HepG2 (cell line): ENCODE measurements around the gene CAMSAP2. TPM values are rescaled to one million over a fixed set of nuclear protein-coding genes. Genes with fewer than 3 reads are reported as not detected.

Source experiments
- CC2D1A ChIP-seq: sonication (generic); formaldehyde crosslinking; IDR thresholded peaks from 2 replicates; pipeline ENCODE4 v1.8.1; 2023; ENCODE audit warnings: mild to moderate bottlenecking, missing genetic modification reagents
- JUN ChIP-seq: sonication (generic); formaldehyde crosslinking; IDR thresholded peaks from 2 replicates; pipeline ENCODE4 v1.4.0; 2020; ENCODE audit warnings: mild to moderate bottlenecking, missing genetic modification reagents
- MLXIP ChIP-seq: sonication (generic); formaldehyde crosslinking; IDR thresholded peaks from 2 replicates; pipeline ENCODE4 v1.9.0; 2021; ENCODE audit warnings: missing genetic modification reagents, borderline replicate concordance
- NFKBIZ ChIP-seq: IDR thresholded peaks from 2 replicates; pipeline ENCODE4 v1.6.1; 2018; ENCODE audit warnings: missing genetic modification reagents, missing compliant biosample characterization
- NR1H2 ChIP-seq: sonication (generic); formaldehyde crosslinking; IDR thresholded peaks from 2 replicates; pipeline ENCODE4 v1.8.1; 2022; ENCODE audit warnings: low read depth, missing genetic modification reagents, borderline replicate concordance
- RARA ChIP-seq: IDR thresholded peaks from 2 replicates; pipeline ENCODE4 v1.6.1; 2016; ENCODE audit warnings: missing genetic modification reagents, missing compliant biosample characterization
- RORA ChIP-seq: sonication (generic); formaldehyde crosslinking; IDR thresholded peaks from 2 replicates; pipeline ENCODE4 v1.5.0; 2020; ENCODE audit warnings: mild to moderate bottlenecking, missing genetic modification reagents, moderate library complexity
- SAP130 ChIP-seq: IDR thresholded peaks from 2 replicates; pipeline ENCODE4 v1.6.1; 2016; ENCODE audit warnings: low read depth
- SYNCRIP ChIP-seq: fragments of 200-400 bp; formaldehyde crosslinking; IDR thresholded peaks from 2 replicates; pipeline ENCODE4 v1.6.1; 2018; ENCODE audit warnings: mild to moderate bottlenecking, low read depth, low read length; ENCODE audit not compliant: insufficient read depth
- polyA plus RNA-seq, 8 experiments: library from polyadenylated mRNA; depleted of rRNA in 3 of 8; stranded (reverse) in 7 of 8; unstranded in 1 of 8; fragments of >200 nt; fragmentation: Illumina TruSeq in 4 of 8; extraction: Trizol in 4 of 8; gene quantifications; 2 replicates each; pipeline versions ENCODE4 v1.2.1 to v1.2.3, GENCODE V29; 2011 to 2016; ENCODE audit warnings: low read depth in 4 of 8, missing spikeins in 1 of 8, mixed read lengths in 1 of 8; ENCODE audit not compliant: insufficient read depth in 1 of 8
- total RNA-seq, 5 experiments: library from RNA; depleted of rRNA; stranded (reverse); fragments of >200 nt; fragmentation: Illumina TruSeq; extraction: Trizol; gene quantifications; 2 replicates each; pipeline ENCODE4 v1.2.3, GENCODE V29; 2016; ENCODE audit warnings: low read depth in 1 of 5
- TF ChIP-seq, protein P1 (sequence below): sonication (generic); formaldehyde crosslinking; IDR thresholded peaks from 2 replicates; pipeline ENCODE4 v1.4.0; 2020; ENCODE audit warnings: mild to moderate bottlenecking, missing genetic modification reagents

The CAMSAP2 gene
- total and polyA plus RNA-seq, 2 of the 13 experiments (the other 11 are each of a cell fraction or from before 2014, with no cell fraction given) = 3.4 to 8.2 TPM

- TF ChIP-seq, protein P1, sequence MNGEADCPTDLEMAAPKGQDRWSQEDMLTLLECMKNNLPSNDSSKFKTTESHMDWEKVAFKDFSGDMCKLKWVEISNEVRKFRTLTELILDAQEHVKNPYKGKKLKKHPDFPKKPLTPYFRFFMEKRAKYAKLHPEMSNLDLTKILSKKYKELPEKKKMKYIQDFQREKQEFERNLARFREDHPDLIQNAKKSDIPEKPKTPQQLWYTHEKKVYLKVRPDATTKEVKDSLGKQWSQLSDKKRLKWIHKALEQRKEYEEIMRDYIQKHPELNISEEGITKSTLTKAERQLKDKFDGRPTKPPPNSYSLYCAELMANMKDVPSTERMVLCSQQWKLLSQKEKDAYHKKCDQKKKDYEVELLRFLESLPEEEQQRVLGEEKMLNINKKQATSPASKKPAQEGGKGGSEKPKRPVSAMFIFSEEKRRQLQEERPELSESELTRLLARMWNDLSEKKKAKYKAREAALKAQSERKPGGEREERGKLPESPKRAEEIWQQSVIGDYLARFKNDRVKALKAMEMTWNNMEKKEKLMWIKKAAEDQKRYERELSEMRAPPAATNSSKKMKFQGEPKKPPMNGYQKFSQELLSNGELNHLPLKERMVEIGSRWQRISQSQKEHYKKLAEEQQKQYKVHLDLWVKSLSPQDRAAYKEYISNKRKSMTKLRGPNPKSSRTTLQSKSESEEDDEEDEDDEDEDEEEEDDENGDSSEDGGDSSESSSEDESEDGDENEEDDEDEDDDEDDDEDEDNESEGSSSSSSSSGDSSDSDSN = peak; percentile 54; the same call in 1 of the 2 replicates
- TF ChIP-seq NR1H2 (CRISPR knock-in tag) (no peak), SAP130 (CRISPR knock-in tag) (peak; percentile 22; the same call in 1 of the 2 replicates), SYNCRIP (no peak), CC2D1A (no peak), NFKBIZ (no peak), RARA (CRISPR knock-in tag) (no peak), RORA (CRISPR knock-in tag) (no peak), MLXIP (CRISPR knock-in tag) (no peak), JUN (CRISPR knock-in tag) (no peak)
Observed at GRCh38 chr1:200888349-200888838, 149.7 kb downstream of the CAMSAP2 start (continued).
